Endothelial cell of hepatic sinusoid (primary cell): ENCODE results near the gene LHFPL6.

Experiments used
- in situ Hi-C: cut with HindIII; loops from 2 replicates; pipeline ENCODE4 v1.10.0; 2017; ENCODE audit warnings: low sequenced_read_pairs

Gene LHFPL6

GRCh38 chr13:39322836-39323585 is 280.0 kb downstream of the LHFPL6 start:
- in situ Hi-C loops, result no loop called here

- in situ Hi-C loops, result no loop called here
Observed at GRCh38 chr13:39321574-39321973, 281.4 kb downstream of the LHFPL6 start.

GRCh38 chr13:39318161-39318560 is 284.8 kb downstream of the LHFPL6 start:
- in situ Hi-C loops, result no loop called here

- in situ Hi-C loops, result no loop called here
Observed at GRCh38 chr13:39317291-39317690, 285.7 kb downstream of the LHFPL6 start.

- in situ Hi-C loops, result no loop called here
Observed at GRCh38 chr13:39315796-39316195, 287.2 kb downstream of the LHFPL6 start.

GRCh38 chr13:39313721-39314120 is 289.3 kb downstream of the LHFPL6 start:
- in situ Hi-C loops, result no loop called here

GRCh38 chr13:39312596-39312995 is 290.4 kb downstream of the LHFPL6 start:
- in situ Hi-C loops, result no loop called here

GRCh38 chr13:39311619-39312018 is 291.4 kb downstream of the LHFPL6 start:
- in situ Hi-C loops, result no loop called here

- in situ Hi-C loops, result no loop called here
Observed at GRCh38 chr13:39310961-39311360, 292.0 kb downstream of the LHFPL6 start.

GRCh38 chr13:39306639-39307589 is 296.1 kb downstream of the LHFPL6 start:
- in situ Hi-C loops, result no loop called here

GRCh38 chr13:39302820-39303219 is 300.2 kb downstream of the LHFPL6 start:
- in situ Hi-C loops, result no loop called here

GRCh38 chr13:39298951-39299350 is 304.0 kb downstream of the LHFPL6 start:
- in situ Hi-C loops, result loop anchor here (5.0 kb wide), 1 partner anchor 48 kb away; no protein-coding TSS in a partner anchor

- in situ Hi-C loops, result loop anchor here (5.0 kb wide), 1 partner anchor 50 kb away; no protein-coding TSS in a partner anchor
Observed at GRCh38 chr13:39297664-39298171, 305.3 kb downstream of the LHFPL6 start.

- in situ Hi-C loops, result loop anchor here (5.0 kb wide), 1 partner anchor 50 kb away; no protein-coding TSS in a partner anchor
Observed at GRCh38 chr13:39297023-39297422, 306.0 kb downstream of the LHFPL6 start.

GRCh38 chr13:39296193-39296592 is 306.8 kb downstream of the LHFPL6 start:
- in situ Hi-C loops, result loop anchor here (5.0 kb wide), 1 partner anchor 51 kb away; no protein-coding TSS in a partner anchor
